HuH-7 (cell line): ENCODE data around the gene LARP4.
"Not testable (repeated sequence)": the region's sequence is repeated elsewhere in the genome, so short reads cannot be mapped to it uniquely, and the experiment has no call there.

Experiments used
- DNase-seq: peaks from one replicate; pipeline ENCODE4 v3.0.0; 2011; ENCODE audit warnings: low spot score

LARP4 gene

GRCh38 chr12:50401500-50402081 is 906 bp downstream of the LARP4 start:
- DNase-seq, result no peak

- DNase-seq, result no peak
Observed at GRCh38 chr12:50402264-50403000, 1.7 kb downstream of the LARP4 start.

- no peak for DNase-seq
Observed at GRCh38 chr12:50403001-50403440, 2.3 kb downstream of the LARP4 start.

GRCh38 chr12:50404307-50404706 is 3.6 kb downstream of the LARP4 start:
- DNase-seq, result no peak

GRCh38 chr12:50411051-50411660 is 10.5 kb downstream of the LARP4 start:
- no peak for DNase-seq

- DNase-seq, result no peak
Observed at GRCh38 chr12:50415899-50416479, 15.3 kb downstream of the LARP4 start.

- no peak for DNase-seq
Observed at GRCh38 chr12:50419112-50419909, 18.6 kb downstream of the LARP4 start.

GRCh38 chr12:50422855-50423254 is 22.2 kb downstream of the LARP4 start:
- not testable (repeated sequence) for DNase-seq

- DNase-seq, result not testable (repeated sequence)
Observed at GRCh38 chr12:50423342-50423741, 22.7 kb downstream of the LARP4 start.

- no peak for DNase-seq
Observed at GRCh38 chr12:50425589-50426258, 25.0 kb downstream of the LARP4 start.

- DNase-seq, result not testable (repeated sequence)
Observed at GRCh38 chr12:50431656-50432055, 31.0 kb downstream of the LARP4 start.

GRCh38 chr12:50440288-50440687 is 39.6 kb downstream of the LARP4 start:
- DNase-seq, result no peak

- no peak for DNase-seq
Observed at GRCh38 chr12:50441763-50442162, 41.1 kb downstream of the LARP4 start.

GRCh38 chr12:50442178-50442908 is 41.7 kb downstream of the LARP4 start:
- no peak for DNase-seq

- DNase-seq, result not testable (repeated sequence)
Observed at GRCh38 chr12:50449671-50450070, 49.0 kb downstream of the LARP4 start.

GRCh38 chr12:50452795-50453194 is 52.1 kb downstream of the LARP4 start:
- no peak for DNase-seq

- no peak for DNase-seq
Observed at GRCh38 chr12:50453872-50454271, 53.2 kb downstream of the LARP4 start.

- no peak for DNase-seq
Observed at GRCh38 chr12:50458606-50459005, 57.9 kb downstream of the LARP4 start.

GRCh38 chr12:50467439-50467838 is 66.8 kb downstream of the LARP4 start:
- DNase-seq, result no peak

- DNase-seq, result no peak
Observed at GRCh38 chr12:50477241-50477832, 76.7 kb downstream of the LARP4 start.
